Activated CD4-positive, CD25-positive, alpha-beta regulatory T cell treated with anti-CD3 and anti-CD28 coated beads, Interleukin-2, amount 50 U/mL, for 16 hours (primary cell): ENCODE measurements around the gene BMP10.
"Not testable (repeated sequence)": the region's sequence is repeated elsewhere in the genome, so short reads cannot be mapped to it uniquely, and the experiment has no call there.

ENCODE experiments used
- DNase-seq: peaks from one replicate; pipeline ENCODE4 v3.0.0-alpha.2; 2020; ENCODE audit warnings: low read depth, low spot score

The BMP10 gene

GRCh38 chr2:68895981-68896380 lies 24.8 kb upstream of the BMP10 start:
- DNase-seq = not testable (repeated sequence)

- no peak for DNase-seq
Measured at GRCh38 chr2:68889500-68889899, 18.3 kb upstream of the BMP10 start.

GRCh38 chr2:68889021-68889420 lies 17.8 kb upstream of the BMP10 start:
- DNase-seq = no peak

- DNase-seq = no peak
Measured at GRCh38 chr2:68888038-68888704, 17.0 kb upstream of the BMP10 start.

GRCh38 chr2:68885811-68886075 lies 14.5 kb upstream of the BMP10 start:
- DNase-seq = no peak

- DNase-seq = no peak
Measured at GRCh38 chr2:68885074-68885810, 14.0 kb upstream of the BMP10 start.

GRCh38 chr2:68880213-68880612 lies 9.0 kb upstream of the BMP10 start:
- no peak for DNase-seq

- DNase-seq = no peak
Measured at GRCh38 chr2:68879296-68879695, 8.1 kb upstream of the BMP10 start.

GRCh38 chr2:68878753-68879152 lies 7.6 kb upstream of the BMP10 start:
- DNase-seq = no peak

GRCh38 chr2:68878071-68878711 lies 7.0 kb upstream of the BMP10 start:
- DNase-seq = no peak

GRCh38 chr2:68877079-68877772 lies 6.0 kb upstream of the BMP10 start:
- DNase-seq = no peak

- DNase-seq = no peak
Measured at GRCh38 chr2:68870215-68870614, 982 bp downstream of the BMP10 start.

- no peak for DNase-seq
Measured at GRCh38 chr2:68865108-68865507, 6.1 kb downstream of the BMP10 start.

- DNase-seq = no peak
Measured at GRCh38 chr2:68863996-68864395, 7.2 kb downstream of the BMP10 start.

GRCh38 chr2:68862889-68863288 lies 8.3 kb downstream of the BMP10 start:
- no peak for DNase-seq

- DNase-seq = no peak
Measured at GRCh38 chr2:68861330-68861729, 9.9 kb downstream of the BMP10 start.

GRCh38 chr2:68860111-68860510 lies 11.1 kb downstream of the BMP10 start:
- no peak for DNase-seq

GRCh38 chr2:68857855-68858456 lies 13.2 kb downstream of the BMP10 start:
- DNase-seq = no peak

- DNase-seq = no peak
Measured at GRCh38 chr2:68857202-68857845, 13.9 kb downstream of the BMP10 start.

- no peak for DNase-seq
Measured at GRCh38 chr2:68855550-68855949, 15.6 kb downstream of the BMP10 start.

GRCh38 chr2:68854476-68854875 lies 16.7 kb downstream of the BMP10 start:
- DNase-seq = no peak

GRCh38 chr2:68853915-68854314 lies 17.3 kb downstream of the BMP10 start:
- no peak for DNase-seq
